NCI-H2196 treated with DMSO at 0.1 percent for 48 hours (cell line): Measurements from ENCODE around the gene WDR89.
A peak's percentile ranks its signal among the peaks of the same experiment; 100 is the strongest.
"Not testable (repeated sequence)": the region's sequence is repeated elsewhere in the genome, so short reads cannot be mapped to it uniquely, and the experiment has no call there.

ENCODE experiments used
- DNase-seq: peaks from one replicate; lab custom pipeline; 2025; ENCODE audit not compliant: unreplicated experiment; lab: John Stamatoyannopoulos, UW

Gene WDR89

DNA sequence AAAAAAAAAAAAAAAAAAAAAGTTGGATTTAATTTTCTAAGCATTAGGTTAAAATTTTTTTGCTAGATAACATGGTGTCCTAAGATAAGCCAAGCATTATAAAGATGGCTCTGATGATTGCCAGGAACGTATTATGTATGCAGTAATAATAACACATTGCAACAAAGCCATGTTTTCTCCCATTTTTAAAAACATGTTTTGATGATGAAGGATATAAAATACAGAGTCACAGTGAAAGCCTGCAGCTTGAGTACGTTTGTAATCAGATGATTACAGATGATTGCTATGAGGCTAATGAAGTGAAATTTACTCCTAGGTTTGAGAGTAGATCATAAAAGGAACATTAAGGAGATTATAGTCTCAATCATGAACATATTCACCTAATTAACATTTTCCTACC, 13.3 kb upstream of the WDR89 start:
- DNase-seq: no peak

DNA sequence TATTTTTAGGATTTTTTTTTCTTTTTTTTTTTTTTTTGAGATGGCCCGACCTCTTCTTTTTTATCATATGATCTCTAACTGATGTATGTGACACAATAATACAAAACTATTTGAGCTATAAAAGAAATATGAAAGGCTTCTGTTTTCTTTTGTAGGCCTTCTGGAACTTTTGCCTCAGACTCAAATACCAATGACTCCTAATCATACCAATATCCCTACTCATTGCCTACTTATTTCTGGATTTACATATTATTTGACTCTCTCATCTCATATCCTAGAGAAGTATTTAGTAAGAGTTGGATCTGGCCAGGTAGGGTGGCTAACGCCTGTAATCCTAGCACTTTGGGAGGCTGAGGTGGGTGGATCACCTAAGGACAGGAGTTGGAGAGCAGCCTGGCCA, 12.7 kb upstream of the WDR89 start:
- no peak for DNase-seq

DNA sequence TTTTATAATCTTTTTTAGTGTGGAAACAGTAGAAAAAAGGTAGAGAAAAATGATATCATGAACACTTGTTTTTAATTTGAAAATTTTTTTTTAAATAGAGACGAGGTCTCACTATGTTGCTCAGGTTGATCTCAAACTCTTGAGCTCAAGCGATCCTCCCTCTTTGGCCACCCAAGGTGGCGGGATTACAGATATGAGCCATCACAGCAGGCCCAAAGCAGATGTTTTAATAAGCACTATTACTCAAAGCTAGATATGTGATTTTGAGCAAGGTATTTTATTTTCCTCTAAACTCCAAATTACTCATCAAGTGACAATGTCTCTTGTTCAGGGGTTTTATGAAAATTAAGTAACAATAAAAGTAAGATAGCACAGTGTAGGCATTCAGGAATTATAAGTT, 10.7 kb upstream of the WDR89 start:
- no peak for DNase-seq

DNA sequence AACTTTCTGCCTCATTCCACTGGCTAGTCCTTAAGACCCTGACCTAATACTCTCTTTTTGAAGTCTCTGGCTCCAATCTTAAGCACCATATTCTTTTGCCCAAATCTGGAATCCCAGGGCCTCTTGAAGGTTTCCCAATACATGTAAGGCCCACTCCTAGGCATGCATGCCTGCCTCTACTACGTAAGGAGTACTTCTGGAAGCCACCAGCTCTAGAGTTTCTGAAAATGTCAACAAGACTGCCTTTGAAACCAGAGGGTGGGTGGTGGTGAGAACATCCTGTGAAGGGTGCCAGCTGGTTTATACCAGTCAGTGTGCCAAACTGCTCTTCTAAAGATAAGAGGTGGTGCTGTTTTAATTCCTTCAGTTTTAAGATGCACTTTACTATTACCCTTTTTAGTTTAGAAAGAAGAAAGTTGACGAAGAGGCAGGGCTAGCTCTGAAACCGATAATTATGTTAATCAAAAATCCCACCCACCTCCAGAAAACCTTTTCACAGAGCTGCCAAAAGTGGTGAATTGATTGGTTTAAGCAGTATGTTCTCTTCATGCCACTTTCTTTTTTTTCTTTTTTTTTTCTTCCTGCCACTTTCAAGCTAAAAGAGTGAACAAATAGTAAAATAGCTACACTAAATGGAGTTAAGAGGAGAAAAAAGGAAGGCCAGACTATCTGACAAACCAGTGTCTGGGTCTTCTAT, 8.7 kb upstream of the WDR89 start:
- DNase-seq: no peak

DNA sequence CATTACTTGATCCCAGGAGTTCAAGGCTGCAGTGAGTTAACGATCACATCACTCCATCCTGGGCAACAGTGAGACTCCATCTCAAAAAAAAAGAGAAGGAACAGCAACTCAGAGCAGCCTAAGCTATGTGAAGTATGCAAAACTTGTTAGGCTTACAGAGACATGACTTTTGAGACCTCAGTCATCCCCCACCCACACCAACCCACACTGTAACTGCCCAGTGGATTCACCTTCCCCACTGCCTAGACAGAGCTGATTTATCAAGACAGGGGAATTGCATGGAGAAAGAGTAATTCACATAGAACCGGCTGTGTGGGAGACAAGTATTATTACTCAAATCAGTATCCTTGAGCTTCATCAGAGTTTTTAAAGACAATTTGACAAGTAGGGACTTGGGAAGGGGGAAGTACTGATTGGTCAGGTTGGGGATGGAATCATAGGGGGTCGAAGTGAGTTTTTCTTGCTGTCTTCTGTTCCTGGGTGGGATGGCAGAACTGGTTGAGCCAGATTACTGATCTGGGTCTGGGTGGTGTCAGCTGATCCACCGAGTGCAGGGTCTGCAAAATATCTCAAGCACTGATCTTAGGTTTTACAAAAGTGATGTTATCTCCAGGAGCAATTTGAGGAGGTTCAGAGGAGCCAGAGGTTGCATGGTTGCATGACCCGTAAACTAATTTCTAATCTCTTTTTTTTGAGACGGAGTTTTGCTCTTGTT, 6.2 kb upstream of the WDR89 start:
- no peak for DNase-seq

DNA sequence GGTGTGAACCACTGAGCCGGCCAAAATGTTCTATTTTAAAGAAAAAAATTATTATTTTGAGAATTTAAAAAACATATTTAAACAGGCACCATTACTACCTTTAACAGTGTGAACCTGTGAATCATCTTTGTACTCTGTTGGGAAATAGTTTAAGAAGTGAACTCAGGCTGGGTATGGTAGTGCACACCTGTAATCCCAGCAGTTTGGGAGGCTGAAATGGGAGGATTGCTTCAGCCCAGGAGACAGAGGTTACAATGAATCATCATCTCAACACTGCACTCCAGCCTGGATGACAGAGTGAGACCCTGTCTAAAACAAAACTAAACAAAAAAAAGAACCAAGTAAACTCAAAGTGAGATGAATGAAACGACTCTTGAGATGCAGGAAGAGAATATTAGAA, 3.1 kb upstream of the WDR89 start:
- no peak for DNase-seq

DNA sequence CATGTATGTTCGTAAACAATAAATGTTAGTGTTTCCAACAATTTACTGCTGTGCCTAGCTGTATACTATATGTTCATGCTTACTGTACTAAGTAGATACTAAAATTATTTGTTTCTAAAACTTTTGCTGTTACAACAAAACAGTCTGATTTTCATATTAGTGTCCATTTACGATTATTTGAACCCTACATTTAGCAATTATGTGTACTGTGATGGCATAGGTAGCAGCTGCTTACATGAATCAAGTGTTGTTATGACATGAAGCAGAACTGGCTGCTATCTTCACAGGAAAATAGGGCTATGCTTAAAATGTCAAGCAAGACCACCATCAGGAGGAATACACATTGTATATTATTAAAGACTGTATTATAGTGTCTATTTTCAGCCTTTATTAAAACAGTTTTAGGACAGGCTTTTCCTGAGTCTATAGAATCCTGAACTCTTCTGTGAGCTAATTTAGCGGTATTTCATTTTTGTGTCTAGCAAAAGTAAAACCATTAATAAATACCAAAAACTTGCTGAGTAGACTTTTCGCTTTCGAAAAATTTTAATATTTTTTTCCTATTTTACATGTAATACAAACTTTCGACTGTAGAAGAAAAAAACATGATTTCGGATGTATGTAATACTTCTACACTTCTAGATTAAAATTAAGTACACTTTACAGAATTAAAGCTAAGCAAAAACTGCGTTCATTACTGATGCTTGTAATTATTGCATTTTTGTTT, 1.1 kb upstream of the WDR89 start:
- DNase-seq: no peak

DNA sequence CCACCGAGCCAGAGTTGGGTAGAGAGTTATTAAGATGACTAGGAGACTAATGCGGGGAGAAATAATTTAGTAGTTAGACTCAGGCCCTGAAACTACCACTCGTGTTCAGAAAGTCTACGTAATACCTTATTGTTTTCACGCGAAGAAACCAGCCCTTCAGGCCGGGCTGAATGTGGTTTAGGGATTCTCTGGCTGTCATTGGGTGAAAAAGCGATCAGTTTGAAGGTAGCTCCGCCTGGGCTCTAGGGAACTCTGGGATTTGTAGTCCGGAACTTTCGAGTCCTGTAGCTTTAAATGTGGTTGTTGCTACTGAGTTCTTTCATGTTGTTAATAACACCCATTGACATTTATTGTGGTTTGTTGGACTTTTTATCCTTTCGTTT, 549 bp upstream of the WDR89 start:
- DNase-seq: peak; percentile 87

DNA sequence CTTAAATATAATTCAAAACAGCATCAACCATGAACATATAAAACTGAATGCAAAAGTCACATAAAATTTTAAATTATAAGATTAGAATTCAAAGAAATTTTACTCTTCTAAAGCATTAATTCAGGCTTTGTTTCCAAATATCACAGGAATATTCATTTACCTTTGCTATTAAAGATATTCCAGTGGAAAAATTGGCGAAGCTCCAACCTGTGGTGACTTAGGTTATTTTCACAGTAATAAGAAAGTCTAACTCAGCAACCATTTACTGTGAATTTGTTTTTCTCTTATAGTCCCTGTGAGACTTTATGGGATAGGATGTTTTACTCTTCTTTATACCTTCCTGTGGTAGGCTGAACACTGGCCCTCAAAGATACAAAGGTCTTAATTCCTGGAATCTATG, 3.2 kb downstream of the WDR89 start:
- no peak for DNase-seq

DNA sequence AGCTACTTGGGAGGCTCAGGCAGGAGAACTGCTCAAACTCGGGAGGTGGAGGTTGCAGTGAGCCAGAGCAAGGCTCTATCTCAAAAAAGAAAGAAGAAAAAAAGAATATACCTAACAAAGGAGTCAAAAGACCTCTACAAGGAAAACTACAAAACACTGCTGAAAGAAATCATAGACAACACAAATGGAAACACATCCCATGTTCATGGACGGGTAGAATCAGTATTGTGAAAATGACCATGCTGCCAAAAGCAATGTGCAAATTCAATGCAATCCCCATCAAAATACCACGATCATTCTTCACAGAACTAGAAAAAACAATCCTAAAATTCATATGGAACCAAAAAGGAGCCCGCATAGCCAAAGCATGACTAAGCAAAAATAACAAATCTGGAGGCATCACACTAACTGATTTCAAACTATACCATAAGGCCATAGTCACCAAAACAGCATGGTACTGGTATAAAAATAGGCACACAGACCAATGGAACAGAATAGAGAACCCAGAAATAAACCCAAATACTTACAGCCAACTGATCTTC, 5.5 kb downstream of the WDR89 start:
- not testable (repeated sequence) for DNase-seq

DNA sequence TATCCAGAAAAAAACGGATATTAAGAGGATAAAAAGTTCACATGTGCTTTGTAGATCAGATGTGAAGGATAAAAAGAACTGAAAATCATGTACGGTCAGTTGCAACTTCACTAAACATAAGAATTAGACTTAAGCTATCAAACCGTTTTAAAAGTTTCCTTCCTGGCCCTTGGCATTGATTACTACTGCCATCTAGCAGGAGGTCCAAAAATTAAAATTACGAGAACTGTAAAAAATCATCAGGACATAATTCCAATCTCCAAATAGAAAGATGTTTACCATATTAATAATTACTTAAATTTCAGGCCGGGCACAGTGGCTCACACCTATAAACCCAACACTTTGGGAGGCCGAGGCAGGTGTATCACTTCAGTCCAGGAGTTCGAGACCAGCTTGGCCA, 7.9 kb downstream of the WDR89 start:
- no peak for DNase-seq

DNA sequence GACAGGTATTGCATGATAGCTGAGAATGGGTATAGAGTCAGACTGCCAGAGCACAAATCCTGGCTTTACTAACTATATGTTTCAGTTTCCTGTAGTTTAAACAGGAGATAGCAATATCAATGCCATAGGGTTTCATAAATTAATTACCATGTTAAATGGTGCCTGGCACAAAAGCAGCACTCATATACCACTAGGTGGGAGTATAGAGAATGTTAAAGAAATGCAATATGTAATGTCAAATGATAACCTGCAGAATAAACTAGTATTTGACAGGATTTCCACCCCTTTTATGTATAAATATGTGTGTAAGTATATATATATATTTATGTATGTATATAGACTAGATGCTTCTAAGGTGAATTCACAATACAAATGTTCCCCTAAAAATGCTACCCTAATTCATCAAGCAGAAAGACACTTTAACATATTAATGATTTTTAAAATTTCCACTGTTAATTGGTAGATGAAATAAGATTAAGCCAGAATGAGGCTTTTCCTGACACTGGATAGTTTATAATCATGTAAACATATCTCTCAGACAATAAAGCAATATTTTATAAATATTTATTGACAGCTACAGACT, 8.6 kb downstream of the WDR89 start:
- no peak for DNase-seq

DNA sequence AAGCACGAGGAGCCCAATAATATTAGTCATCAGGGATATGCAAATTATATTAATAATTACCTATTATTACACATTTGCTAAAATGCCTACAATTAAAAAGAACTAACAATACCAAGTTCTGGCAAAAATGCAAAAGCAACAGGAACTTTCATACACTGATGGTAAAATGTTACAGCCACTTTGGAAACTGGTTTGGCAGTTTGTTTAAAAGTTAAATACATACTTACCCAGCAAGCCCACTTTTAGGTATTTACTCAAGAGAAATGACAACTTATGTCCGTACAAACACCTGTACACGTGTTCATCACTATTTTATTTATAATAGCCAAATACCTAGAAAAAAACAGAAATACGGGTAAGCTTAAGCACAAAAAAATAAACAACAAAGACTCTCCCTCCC, 17.0 kb downstream of the WDR89 start:
- DNase-seq: no peak

DNA sequence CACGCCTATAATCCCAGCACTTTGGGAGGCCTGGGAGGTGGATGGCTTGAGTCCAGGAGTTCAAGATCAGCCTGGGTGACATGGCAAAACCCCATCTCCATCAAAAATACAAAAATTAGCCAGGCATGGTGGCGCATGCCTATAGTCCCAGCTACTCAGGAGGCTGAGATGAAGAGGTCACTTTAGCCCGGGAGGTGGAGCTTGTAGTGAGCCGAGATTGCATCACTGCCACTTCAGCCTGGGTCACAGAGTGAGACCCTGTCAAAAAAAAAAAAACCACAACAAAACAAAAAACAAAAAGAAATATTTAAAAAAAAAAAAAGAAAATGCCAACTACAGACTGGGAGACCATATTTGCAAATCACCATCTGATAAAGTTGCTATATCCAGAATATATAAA, 17.5 kb downstream of the WDR89 start:
- no peak for DNase-seq

DNA sequence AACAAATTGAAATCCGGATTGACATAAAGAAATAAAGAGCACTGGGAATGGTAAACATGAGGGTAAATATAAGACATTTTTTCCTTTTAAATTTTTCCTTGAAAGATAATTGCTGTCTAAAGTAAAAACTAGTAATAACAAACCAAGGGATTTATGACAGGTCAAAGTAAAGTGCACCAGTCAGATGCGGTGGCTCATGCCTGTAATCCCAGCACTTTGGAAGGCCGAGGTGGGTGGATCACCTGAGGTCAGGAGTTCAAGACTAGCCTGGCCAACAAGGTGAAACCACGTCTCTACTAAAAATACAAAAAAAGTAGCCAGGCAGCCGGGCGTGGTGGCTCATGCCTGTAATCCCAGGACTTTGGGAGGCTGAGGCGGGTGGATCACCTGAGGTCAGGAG, 19.7 kb downstream of the WDR89 start:
- not testable (repeated sequence) for DNase-seq

DNA sequence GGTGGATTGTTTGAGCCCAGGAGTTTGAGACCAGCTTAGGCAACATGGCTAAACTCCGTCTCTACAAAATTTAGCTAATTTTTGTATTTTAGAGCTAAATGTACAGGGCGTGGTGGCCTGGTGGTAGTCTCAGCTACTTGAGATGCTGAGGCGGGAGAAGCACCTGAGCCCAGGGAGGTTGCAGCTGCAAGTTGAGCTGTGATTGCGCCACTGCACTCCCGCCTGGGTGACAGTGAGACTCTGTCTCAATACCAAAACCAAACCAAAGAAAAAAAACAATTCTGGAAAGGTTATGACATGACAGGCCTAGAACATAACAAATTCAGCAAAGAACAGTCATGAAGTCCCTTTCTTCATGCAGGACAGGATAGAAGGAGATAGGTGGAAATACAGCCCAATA, 25.7 kb downstream of the WDR89 start:
- no peak for DNase-seq

DNA sequence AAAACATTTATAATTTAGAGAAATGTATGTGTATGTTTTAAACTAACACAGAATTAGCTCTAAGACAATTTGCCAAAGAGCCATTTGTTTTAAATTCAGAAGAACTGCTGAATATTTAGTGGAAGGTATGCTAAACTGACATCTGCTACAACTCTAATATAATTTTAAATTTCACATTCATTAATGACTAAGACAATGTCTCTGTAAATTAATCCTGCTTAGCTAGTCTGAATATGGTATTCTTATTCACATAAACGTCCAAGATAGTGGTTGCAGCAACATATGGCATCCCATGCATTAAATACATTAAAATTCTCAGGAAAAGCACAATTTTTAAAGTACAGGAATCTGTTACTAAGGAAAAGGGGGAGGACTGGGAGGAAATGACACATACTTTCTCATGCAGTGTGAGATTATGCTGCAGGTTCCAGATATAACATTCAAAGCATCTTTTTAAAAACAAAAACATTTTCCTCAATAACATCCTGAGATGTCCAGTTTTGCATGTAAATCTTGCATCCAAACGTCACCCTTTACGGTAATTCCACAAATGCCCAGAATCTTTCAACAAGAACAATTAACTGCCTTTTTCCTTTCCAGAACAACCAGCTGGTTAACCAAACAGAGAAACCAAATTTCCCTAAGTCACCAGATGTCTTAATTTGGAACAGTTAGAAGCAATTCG, 26.9 kb downstream of the WDR89 start:
- no peak for DNase-seq

DNA sequence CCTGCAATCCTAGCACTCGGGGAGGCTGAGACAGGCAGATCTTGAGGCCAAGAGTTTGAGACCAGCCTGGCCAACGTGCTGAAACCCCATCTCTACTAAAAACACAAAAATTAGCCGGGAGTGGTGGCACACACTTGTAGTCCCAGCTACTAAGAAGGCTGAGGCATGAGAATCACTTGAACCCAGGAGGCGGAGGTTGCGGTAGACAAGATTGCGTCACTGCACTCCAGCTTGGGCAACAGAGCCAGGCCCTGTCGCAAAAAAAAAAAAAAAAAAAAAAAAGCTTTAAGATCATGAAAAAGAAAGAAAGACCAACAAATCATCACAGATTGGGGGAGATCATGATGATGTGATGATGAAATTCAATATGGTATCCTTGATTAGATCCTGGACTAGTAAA, 30.6 kb downstream of the WDR89 start:
- DNase-seq: no peak

DNA sequence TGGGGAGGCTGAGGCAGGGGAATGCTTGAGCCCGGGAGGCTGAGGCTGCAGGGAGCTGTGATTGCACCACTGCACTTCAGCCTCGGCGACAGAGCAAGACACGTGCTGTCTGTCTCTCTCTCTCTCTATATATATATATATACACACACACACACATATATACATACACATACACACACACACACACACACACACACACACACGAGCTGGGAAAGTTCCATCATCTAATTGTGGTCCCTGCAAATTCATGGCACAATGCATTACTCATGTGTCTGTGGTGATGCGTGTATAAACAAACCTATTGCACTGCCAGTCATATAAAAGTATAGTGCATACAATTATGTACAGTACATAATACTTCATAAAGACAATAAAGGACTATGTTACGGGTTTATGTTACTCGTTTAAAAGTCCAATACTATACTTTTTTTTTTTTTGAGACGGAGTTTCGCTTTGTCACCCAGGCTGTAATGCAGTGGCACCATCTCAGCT, 36.6 kb downstream of the WDR89 start:
- DNase-seq: no peak

DNA sequence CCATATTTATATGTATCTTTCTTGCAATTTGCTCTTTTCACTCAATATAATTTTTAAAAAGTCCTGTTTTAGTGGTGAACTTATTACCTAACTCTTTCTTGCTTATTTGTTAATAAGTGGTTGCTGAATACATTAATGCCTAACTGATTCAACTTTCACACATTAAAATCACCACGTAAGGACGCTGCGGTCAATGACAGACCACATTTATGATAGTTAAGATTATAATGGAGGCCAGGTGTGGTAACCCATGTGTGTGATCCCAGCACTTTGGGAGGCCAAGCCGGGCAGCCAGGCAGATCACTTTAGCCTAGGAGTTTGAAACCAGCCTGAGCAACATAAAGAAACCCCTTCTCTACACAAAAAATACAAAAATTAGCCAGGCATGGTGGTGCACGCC, 37.0 kb downstream of the WDR89 start:
- DNase-seq: no peak

DNA sequence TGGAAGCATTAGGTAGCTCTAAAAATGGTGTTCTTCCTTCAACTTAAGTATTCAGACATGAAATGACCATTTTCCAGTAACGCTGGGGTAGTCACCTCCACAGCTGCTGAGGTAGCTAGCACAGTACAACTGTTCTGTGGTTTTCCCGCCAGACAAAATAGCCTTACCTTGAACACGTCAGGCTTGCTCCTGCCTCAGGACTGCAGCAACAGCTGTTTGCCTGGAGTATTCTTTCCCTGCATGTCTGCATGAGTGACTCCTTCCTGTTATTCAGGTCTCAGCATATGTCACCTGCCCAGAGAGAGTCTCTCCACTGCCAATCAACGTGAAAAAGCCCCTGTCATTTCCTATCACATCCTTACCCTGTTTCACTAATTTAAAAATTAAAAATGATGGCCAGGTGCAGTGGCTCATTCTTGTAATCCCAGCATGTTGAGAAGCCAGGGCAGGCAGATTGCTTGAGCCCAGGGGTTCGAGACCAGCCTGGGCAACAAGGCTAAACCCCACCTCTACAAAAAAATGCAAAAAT, 37.9 kb downstream of the WDR89 start:
- DNase-seq: no peak
